CD14-positive monocyte (primary cell): ENCODE results near the gene IMPG2. TPM values are rescaled to one million over a fixed set of nuclear protein-coding genes. Genes with fewer than 3 reads are reported as not detected.

Experiments
- DNase-seq, 3 donors: peaks; one replicate each; pipeline ENCODE4 v3.0.0-alpha.2; 2011 to 2022
- H2AFZ ChIP-seq: 2 replicates; pipeline ENCODE4 v1.6.0; 2012; ENCODE audit warnings: mild to moderate bottlenecking, low read depth, low read length, inconsistent platforms; ENCODE audit not compliant: insufficient read depth, poor library complexity, severe bottlenecking
- H3K27ac ChIP-seq, 2 donors: 1 replicate in 1 of 2; 2 replicates in 1 of 2; pipeline ENCODE4 v1.5.1; 2012 to 2013; ENCODE audit warnings: low read length in 2 of 2, control low read depth in 1 of 2, inconsistent platforms in 1 of 2, low read depth in 1 of 2, mild to moderate bottlenecking in 1 of 2
- H3K27me3 ChIP-seq, 2 donors: one replicate each; pipeline versions ENCODE4 v1.6.0 to v1.6.1; 2011 to 2013; ENCODE audit warnings: low read length in 2 of 2; ENCODE audit not compliant: control insufficient read depth in 2 of 2, insufficient read depth in 2 of 2
- H3K36me3 ChIP-seq, 2 donors: replicated peaks in 1 of 2; 1 replicate in 1 of 2; 2 replicates in 1 of 2; pipeline versions ENCODE4 v1.5.1 to v1.6.1; 2012 to 2013; ENCODE audit warnings: low read length in 2 of 2, control low read depth in 1 of 2, inconsistent platforms in 1 of 2, mild to moderate bottlenecking in 1 of 2; ENCODE audit not compliant: insufficient read depth in 2 of 2, control insufficient read depth in 1 of 2
- H3K4me1 ChIP-seq, 2 donors: 1 replicate in 1 of 2; 2 replicates in 1 of 2; pipeline versions ENCODE4 v1.5.1 to v1.6.1; 2012 to 2013; ENCODE audit warnings: low read length in 2 of 2, control low read depth in 1 of 2, inconsistent platforms in 1 of 2, mild to moderate bottlenecking in 1 of 2, moderate library complexity in 1 of 2; ENCODE audit not compliant: insufficient read depth in 2 of 2, control insufficient read depth in 1 of 2
- H3K4me2 ChIP-seq: replicated peaks from 2 replicates; pipeline ENCODE3; 2012; ENCODE audit warnings: low read length, moderate library complexity, mild to moderate bottlenecking; ENCODE audit not compliant: poor library complexity, severe bottlenecking; ENCODE audit errors: extremely low read depth
- H3K4me3 ChIP-seq, 3 experiments: fragments of 200-600 bp in 1 of 3; sonication (generic) in 1 of 3; replicated peaks in 1 of 3; 1 replicate in 2 of 3; 2 replicates in 1 of 3; pipeline ENCODE4 v1.5.1; 2011 to 2013; ENCODE audit warnings: low read length in 3 of 3, mild to moderate bottlenecking in 3 of 3, control low read depth in 2 of 3, low read depth in 2 of 3, inconsistent platforms in 1 of 3, moderate library complexity in 1 of 3
- H3K79me2 ChIP-seq: 2 replicates; pipeline ENCODE4 v1.6.0; 2012; ENCODE audit warnings: mild to moderate bottlenecking, control low read depth, inconsistent platforms, low read length, moderate library complexity; ENCODE audit not compliant: insufficient read depth
- H3K9ac ChIP-seq: 2 replicates; pipeline ENCODE4 v1.6.0; 2017; ENCODE audit warnings: low read length, mild to moderate bottlenecking; ENCODE audit not compliant: insufficient read depth, poor library complexity, severe bottlenecking
- H3K9me3 ChIP-seq, 2 donors: replicated peaks in 1 of 2; 1 replicate in 1 of 2; 2 replicates in 1 of 2; pipeline versions ENCODE4 v1.5.1 to v1.6.1; 2012 to 2013; ENCODE audit warnings: low read length in 2 of 2, control low read depth in 1 of 2; ENCODE audit not compliant: control insufficient read depth in 1 of 2, insufficient read depth in 1 of 2
- H4K20me1 ChIP-seq: 2 replicates; pipeline ENCODE4 v1.6.0; 2012; ENCODE audit warnings: mild to moderate bottlenecking, low read length, control low read depth, moderate library complexity; ENCODE audit not compliant: insufficient read depth
- H3K27ac Mint-ChIP-seq, 7 donors: one replicate each; pipeline ENCODE4 v1.8.0; 2020; ENCODE audit warnings: mild to moderate bottlenecking in 7 of 7, mixed read lengths in 7 of 7, moderate library complexity in 6 of 7, inconsistent platforms in 2 of 7
- H3K27me3 Mint-ChIP-seq, 3 donors: one replicate each; pipeline ENCODE4 v1.8.0; 2021 to 2022; ENCODE audit warnings: low read depth in 3 of 3, mild to moderate bottlenecking in 3 of 3, mixed read lengths in 3 of 3, moderate library complexity in 3 of 3, inconsistent platforms in 1 of 3
- H3K36me3 Mint-ChIP-seq, 2 donors: one replicate each; pipeline ENCODE4 v1.8.0; 2020; ENCODE audit warnings: mixed read lengths in 2 of 2, inconsistent platforms in 1 of 2, mild to moderate bottlenecking in 1 of 2
- H3K4me1 Mint-ChIP-seq: one replicate; pipeline ENCODE4 v1.8.0; 2020; ENCODE audit warnings: mild to moderate bottlenecking, mixed read lengths
- H3K4me3 Mint-ChIP-seq, 2 donors: one replicate each; pipeline ENCODE4 v1.8.0; 2020; ENCODE audit warnings: mild to moderate bottlenecking in 2 of 2, mixed read lengths in 2 of 2, moderate library complexity in 1 of 2
- H3K9me3 Mint-ChIP-seq, 7 donors: one replicate each; pipeline ENCODE4 v1.8.0; 2020 to 2022; ENCODE audit warnings: mixed read lengths in 7 of 7, mild to moderate bottlenecking in 6 of 7, moderate library complexity in 6 of 7, inconsistent platforms in 2 of 7
- CTCF ChIP-seq: fragments of 200-600 bp; IDR thresholded peaks from one replicate; pipeline ENCODE4 v1.8.0; 2022; ENCODE audit warnings: antibody characterized with exemption, mild to moderate bottlenecking
- WGBS: methylation state at CpG from one replicate; pipeline ENCODE4 v1.1.5; 2013; ENCODE audit warnings: missing lambda C conversion rate; ENCODE audit not compliant: insufficient coverage; 5-methylcytosine and 5-hydroxymethylcytosine counted together
- intact Hi-C, 2 donors: fragments of 100-400 bp; cut with micrococcal nuclease; formaldehyde crosslinking; loops; one replicate each; pipeline versions ENCODE4 v1.15.0 to v1.15.1; 2023
- polyA plus RNA-seq, 3 donors: library from polyadenylated mRNA; depleted of rRNA in 1 of 3; unstranded in 2 of 3; stranded (reverse) in 1 of 3; fragments of 300-500 nt in 2 of 3; fragments of >200 nt in 1 of 3; fragmentation: Illumina TruSeq in 2 of 3; gene quantifications; 1 replicate in 2 of 3; 2 replicates in 1 of 3; pipeline ENCODE4 v1.2.3, GENCODE V29; 2012 to 2021

Gene IMPG2
- polyA plus RNA-seq, 3 donors = 0.04 to 0.15 TPM; not detected in 1

GRCh38 chr3:101259485-101260341, 60.7 kb downstream of the IMPG2 start:
- peaks cover 0 to 6% (median 2%) of the 10 kb centered on the region in 7 donors for H3K9me3 Mint-ChIP-seq
- Histone ChIP-seq H4K20me1 (no peaks in the 10 kb centered on the region), H3K4me2 (no peak overlapping the region), H3K36me3 (no peaks in the 10 kb centered on the region), H3K9me3 (no peaks in the 10 kb centered on the region), H2AFZ (no peak overlapping the region), H3K27me3 (no peaks in the 10 kb centered on the region), H3K4me1 (no peaks in the 10 kb centered on the region), H3K79me2 (no peaks in the 10 kb centered on the region), H3K4me3 (no peak overlapping the region), H3K9ac (no peak overlapping the region), H3K27ac (no peak overlapping the region)
- DNase-seq = no peak
- no peak overlapping the region for H3K27ac Mint-ChIP-seq
- WGBS = 79% methylated on average over 2 of the region's 4 CpGs
- H3K4me1 Mint-ChIP-seq = no peaks in the 10 kb centered on the region
- H3K36me3 Mint-ChIP-seq = no peaks in the 10 kb centered on the region
- peaks cover 0 to 3% (median 2%) of the 10 kb centered on the region in 3 donors for H3K27me3 Mint-ChIP-seq
- no peak for TF ChIP-seq CTCF
- H3K4me3 Mint-ChIP-seq = no peak overlapping the region
- intact Hi-C loops = no loop called here

- DNase-seq = no peak
- Mint-ChIP-seq H3K27me3 (peaks cover 0 to 3% (median 0%) of the 10 kb centered on the region in 3 donors), H3K9me3 (peaks cover 0 to 2% (median 0%) of the 10 kb centered on the region in 7 donors), H3K4me3 (no peak overlapping the region), H3K4me1 (no peaks in the 10 kb centered on the region), H3K27ac (no peak overlapping the region), H3K36me3 (no peaks in the 10 kb centered on the region)
- intact Hi-C loops = no loop called here
- no peak for TF ChIP-seq CTCF
- Histone ChIP-seq H3K9ac (no peak overlapping the region), H3K27me3 (no peaks in the 10 kb centered on the region), H3K4me1 (no peaks in the 10 kb centered on the region), H3K4me2 (no peak overlapping the region), H3K79me2 (no peaks in the 10 kb centered on the region), H4K20me1 (no peaks in the 10 kb centered on the region), H3K9me3 (no peaks in the 10 kb centered on the region), H3K4me3 (no peak overlapping the region), H2AFZ (no peak overlapping the region), H3K36me3 (no peaks in the 10 kb centered on the region), H3K27ac (no peak overlapping the region)
- WGBS = 96% methylated on average over 3 of the region's 3 CpGs
These were observed 63.9 kb downstream of the IMPG2 start for GRCh38 chr3:101256511-101256910.
